NCI-H146 treated with DMSO at 0.1 percent for 48 hours (cell line): Measurements from ENCODE around the gene HIPK1.

ENCODE experiments used
- DNase-seq: peaks from one replicate; lab custom pipeline; 2025; ENCODE audit not compliant: unreplicated experiment; lab: John Stamatoyannopoulos, UW

The HIPK1 gene

DNA sequence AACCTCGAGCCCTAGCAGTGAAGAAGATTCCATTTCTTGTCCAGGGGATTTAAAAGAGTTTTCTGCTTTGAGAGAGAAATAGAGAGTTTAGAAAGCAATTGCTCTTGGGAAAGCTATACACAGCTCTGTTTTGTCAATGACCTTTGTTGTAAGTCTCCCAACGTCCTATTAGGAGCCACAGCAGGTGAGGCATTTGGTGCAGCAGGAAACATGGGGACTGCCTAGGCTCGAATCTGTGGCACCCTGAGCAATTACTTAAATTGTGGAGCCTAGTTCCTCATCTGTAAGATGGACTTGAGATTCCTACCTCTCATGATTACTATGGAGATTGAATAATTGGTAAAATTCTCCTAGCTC lies 15.8 kb upstream of the HIPK1 start:
- DNase-seq: no peak

DNA sequence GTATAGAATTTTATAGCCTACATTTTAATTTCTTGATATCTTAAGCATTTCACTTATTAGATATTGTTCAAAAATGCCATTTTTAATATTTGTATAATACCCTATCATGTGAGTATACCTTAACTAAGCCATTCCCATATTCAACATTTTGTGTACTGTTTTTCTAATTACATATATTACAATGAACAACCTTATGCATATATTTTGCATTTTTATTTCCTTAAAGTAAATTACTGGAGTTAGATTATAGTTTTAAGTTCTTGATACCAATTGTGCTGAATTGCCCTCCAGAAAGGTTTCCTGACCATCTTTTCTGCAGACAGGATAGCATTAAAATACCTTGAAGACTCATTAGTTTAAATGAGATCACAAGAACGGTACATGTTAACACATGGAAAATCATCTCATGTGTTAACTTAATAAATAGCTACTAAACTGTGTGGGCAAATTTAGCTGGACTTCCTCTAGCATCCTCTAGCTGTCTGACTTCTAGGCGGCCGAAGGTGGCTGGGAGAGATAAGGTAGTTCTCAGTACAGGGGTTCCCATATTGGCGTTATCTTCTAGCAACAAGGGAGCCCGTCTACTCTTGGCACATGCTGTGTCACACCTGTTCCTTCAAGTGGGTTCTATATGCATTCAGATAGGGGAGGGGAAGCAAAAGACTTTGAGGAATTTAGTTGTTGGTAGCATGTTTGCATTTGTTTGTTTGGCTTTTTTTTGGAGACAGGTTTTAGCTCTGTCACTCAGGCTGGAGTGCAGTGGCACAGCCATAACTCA lies 15.0 kb upstream of the HIPK1 start:
- no peak for DNase-seq

DNA sequence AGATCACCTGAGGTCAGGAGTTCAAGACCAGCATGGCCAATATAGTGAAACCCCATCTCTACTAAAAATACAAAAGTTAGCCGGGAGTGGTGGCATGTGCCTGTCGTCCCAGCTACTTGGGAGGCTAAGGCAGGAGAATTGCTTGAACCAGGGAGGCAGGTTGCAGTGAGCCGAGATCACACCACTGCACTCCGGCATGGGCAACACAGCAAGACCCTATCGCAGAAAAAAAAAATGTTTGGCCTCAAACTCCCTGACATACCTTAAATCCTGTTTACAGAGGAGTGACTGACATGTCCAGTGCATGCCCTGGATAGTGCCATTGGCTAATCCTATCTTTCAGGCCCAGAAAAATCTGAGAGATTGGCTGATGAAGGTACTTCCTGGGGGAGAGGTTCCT lies 12.2 kb upstream of the HIPK1 start:
- DNase-seq: no peak

DNA sequence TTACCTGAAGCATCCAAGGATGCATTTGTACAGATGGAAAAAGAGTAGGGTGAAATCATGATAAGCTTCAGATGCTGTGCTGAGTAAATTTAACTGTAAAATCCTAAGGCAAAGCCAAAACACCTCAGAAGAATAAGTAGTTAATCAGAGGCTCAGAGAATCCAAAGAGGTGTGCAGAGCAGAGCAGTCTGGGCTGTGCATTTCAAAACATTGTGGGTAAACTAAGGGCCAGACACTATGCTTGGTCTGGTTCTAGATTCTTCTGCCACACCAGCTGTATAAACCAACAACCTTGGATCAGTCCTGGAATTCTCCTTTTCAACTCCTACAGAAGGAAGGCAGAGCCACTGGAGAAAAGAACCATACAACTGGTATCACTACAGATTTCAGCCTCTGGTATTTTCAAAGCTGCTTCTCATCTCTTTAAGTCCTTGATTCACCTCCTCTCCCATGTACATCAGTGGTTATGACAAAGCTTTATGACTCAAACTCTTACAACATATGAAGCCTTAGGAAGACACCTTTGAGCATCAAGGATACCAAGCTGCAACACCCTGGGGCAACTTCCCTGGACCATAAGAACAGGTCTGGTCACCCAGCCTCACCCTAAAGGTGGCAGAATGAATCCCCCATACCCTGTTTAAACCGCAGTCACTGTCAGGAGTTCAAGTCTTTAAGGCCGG lies 11.6 kb upstream of the HIPK1 start:
- no peak for DNase-seq

DNA sequence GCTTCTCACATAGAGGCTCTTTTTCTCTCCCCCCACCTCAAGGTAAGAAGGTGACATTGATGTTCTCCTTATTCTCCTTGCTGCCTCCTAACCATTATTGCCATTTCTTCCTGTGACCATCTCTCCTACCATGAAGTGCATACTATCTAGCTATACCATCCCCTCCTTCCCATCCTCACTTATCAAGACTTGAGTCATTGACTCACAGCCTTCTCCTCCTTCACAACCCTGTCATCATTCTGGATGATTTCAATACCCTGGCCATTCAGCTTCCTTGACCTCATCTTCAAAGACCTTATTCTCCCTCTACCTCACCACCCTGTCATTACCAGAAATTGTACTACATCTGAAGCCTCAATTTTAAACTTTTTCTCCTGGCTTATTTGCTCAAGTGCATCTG lies 10.9 kb upstream of the HIPK1 start:
- DNase-seq: no peak

DNA sequence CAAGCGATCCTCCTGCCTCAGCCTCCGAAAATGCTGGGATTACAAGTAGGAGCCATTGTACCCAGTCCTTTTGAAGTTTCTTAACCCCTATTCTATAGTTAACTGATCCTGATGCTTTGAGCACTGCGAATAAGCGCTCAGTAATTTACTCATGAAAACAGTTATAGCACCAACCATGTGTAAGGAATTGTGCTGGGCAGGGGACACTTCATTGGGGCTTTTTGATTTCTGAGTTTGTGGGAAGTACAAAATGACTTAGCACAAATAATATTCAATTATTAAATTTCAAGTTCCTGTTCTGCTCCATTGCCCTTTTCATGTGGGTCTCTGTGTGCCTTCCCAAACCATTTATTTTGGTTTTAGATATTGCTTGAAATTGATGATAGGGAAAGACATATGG lies 6.2 kb upstream of the HIPK1 start:
- DNase-seq: no peak

DNA sequence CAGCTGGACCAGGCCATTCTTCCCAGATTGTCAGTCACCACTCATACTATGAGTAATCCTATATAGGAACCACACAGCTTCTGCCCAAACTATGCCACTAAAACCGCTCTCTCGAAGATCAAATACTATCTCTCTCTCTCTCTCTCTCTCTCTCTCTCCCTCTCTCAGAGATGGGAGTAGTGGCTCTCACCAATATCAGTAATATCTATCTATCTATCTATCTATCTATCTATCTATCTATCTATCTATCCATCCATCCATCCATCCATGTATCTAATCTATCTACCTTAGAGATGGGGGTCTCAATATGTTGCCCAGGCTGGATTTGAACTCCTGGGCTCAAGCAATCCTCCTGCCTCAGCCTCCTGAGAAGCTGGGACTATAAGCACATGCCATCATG lies 4.7 kb upstream of the HIPK1 start:
- DNase-seq: no peak

DNA sequence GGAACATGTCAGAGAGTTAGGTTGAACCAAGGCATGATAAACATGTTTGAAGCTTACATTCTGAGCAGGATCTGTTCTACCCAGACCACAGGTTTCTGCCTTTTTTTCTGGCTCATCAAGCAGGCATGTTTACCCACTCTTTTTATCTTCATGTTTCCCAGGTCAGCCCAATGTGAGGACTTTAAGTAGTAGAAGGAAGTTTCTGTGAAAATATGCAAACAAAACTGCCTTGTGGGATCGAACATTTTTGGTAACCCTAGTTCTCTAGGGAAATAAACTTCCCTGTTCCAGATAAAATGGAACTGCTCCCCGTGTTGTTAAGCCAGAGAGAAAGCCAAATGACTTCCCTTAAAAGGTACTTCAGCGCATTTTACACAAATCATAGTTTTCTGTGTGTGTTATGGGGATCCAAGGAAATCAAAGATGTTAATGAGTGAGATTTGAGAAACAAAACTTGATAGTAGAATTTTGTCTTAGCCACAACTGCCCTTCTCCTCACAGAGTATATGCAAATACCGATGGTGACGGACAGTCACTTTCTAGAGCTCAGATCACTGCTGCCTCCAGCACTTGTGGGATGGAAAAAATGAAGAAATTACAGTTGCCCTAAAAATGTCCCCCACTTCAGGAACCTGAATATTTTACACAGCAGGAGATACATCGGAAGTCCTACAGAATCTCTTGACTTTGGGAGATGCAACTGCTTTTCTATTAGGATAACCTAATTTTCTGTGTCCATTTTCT lies 765 bp upstream of the HIPK1 start:
- DNase-seq: no peak

DNA sequence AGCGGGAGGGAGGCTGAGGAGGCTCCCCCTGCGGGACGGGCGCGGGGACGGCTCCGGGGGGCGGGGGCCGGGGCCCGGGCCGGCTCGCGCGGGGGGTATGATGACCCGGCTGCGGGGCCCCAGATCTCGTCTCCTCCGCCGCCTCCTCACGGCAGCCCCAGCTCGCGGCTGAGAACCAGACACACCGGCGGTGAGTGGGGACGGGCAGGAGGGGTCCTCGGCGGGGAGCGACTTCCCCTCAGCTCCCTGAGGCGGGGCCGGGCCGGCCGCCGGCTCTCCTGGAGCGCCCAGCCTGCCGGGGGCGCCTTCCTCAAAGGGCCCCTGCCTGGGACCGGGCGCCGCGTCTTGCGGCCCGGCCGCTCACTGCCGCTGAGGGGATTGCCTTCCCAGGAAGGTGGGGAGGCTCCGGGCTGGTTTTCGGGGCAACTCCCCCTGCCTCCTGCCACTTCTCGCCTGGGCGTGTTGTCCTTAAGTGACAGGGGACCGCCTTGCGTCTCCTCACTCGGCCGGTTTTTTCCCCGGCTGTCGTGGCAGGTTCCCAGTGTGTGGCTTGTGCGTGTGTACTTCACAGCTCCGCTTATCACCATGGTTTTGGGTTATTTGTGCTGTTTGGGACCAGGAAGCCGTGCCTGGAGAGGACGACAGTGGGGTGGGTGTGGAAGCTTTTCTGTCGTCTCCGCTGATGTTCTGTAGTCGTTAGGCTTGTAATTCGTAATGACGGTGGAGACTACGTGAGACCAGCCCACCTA lies 800 bp downstream of the HIPK1 start:
- DNase-seq: no peak

DNA sequence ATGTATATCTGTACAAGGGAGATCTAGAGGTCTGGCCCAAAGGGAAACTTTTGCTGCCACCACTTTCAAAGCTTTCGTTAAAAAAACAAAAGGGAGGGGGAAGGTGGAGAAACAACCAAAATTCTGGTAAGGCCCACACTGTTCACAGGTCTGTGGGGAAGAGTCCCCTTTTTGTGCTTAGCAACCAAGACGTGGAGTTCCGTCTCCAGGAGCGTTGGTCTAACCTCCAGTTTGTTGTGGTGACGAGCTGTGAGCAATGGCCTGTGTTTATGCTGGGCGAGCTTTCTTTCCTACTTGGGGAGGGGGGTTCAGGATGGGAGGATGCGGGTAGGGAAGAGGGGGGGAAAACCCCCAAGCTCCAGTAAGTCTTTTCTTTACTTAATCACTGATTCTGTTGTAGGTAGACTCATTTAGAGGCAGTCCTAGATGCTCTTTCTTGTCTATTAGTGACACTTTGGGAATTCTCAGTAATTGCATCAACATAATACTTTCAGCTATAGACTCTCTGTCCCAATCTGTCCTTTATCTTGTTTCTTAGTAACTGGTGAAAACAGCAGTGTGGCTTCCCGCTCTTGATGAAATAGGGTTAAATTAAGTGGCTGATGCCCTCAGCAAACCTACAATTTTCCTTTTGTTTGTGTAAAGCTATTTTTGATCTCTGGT lies 1.5 kb downstream of the HIPK1 start:
- no peak for DNase-seq

DNA sequence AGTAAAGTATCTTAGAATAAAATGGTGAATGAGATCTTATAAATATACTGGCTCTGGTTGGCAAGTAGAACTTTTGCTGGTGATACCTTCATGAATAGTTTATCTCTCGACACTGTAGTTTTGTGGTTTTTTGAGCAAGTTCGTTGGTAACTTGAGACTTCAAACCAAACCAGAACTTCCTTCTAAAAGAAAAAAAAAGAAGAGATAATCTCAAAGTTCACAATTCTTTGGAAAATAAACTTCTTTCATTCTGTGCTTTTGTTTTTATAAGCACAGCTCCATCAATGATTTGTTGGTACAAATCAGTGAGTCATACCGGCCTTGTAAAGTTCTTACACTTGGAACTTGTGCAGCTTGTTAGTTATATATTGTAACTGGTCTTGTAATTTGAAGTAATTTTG lies 2.3 kb downstream of the HIPK1 start:
- no peak for DNase-seq

DNA sequence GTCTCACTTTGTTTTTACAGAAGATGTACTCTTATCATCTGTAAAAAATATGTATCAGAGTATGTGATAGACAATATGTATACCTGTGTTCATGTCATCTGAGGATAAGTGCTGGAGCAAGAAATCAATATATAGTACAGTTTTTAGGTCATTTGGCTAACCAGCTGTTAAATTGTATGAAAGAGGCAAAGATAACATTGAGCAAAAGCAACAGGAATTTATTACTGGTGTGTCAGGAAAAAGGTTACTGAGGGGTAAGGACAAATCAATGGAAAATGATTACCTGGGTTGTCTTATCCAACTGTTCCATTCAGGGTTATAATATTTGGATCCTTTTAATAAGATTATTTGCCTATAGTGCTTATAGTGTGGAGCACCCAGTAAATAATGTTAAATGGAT lies 4.9 kb downstream of the HIPK1 start:
- DNase-seq: no peak

DNA sequence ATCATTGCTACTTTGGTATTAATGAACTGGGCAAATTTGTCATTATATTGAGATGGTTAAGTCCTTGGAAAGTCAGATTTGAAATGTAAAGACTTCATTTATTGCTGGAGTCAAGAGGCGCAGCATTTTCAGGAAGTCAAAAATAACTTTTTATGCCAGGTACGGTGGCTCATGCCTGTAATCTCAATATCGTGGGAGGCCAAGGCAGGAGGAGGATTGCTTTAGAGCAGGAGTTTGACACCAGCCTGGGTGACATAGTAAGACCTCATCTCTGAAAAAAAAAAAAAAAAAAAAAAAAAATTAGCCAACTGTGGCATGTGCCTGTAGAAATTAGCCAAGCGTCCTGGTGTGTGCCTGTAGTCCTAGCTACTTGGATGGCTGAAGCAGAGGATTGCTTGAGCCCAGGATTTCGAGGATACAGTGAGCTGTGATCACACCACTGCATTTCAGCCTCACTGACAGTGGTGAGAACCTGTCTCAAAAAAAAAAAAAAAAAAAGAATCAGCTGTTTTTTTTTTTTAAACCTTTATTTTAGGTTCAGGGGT lies 5.5 kb downstream of the HIPK1 start:
- no peak for DNase-seq

DNA sequence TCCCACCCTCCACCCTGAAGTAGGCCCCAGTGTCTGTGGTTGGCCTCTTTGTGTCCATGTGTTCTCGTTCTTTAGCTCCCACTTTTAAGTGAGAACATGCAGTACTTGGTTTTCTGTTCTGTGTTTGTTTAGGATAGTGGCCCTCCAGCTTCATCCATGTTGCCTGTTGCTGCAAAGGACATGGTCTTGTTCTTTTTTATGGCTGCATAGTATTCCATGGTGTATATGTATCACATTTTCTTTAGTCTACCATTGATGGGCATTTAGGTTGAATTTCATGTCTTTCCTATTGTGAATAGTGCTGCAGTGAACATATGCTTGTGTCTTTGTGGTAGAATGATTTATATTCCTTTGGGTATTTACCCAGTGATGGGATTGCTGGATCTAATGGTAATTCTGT lies 6.1 kb downstream of the HIPK1 start:
- DNase-seq: no peak

DNA sequence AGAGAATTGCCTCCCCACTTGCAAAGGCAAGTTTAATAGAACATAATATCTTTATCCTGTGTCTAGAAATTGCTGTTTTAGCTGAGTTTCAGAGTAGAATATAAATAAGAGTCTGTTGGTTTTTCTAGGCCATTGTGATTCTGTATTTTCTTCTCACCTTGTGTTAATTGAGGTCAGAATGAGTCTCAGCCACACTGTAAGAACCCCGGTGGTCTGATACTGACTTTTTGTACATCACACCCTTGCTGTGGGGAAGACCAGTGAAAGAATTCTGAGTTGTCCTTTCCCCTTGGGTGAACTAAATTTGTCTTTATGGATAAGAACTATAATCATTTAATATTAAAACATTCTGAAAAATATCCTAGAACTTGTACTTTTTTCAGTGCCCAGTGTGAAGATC lies 6.8 kb downstream of the HIPK1 start:
- DNase-seq: no peak

DNA sequence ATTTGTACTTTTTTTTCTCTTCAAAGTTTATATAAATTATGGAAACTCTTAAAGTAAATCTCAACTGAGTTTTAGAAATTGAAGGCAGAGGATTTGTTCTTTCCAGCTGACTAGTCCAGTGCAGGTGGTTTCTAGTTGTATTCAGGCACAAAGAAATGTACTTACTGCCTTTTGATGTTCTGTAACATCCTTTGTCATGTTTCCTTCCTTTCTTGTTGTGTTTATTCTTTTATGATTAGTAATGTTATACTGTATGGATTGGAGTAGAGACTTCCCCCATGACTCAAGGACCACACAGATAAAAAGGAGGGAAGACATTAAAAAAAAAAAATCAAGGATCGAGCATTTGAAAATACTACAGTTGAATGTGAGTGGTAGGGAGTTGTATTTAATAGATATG lies 8.0 kb downstream of the HIPK1 start:
- no peak for DNase-seq

DNA sequence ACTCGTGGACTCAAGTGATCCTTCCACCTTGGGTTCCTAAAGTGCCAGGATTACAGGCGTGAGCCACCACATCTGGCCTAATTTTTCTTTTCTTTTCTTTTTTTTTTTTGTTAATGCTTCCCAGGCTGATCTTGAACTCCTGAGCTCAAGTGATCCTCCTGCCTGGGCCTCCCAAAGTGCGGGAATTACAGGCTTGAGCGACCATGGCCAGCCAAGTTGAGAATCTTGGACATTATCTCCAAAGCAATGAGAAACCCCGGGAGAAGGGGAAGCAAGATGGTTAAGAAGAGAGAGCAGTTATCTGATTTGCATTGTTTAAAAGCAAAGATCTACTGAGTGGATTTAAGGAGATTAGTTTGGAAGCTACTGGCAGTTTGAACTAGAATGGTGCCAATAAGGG lies 9.1 kb downstream of the HIPK1 start:
- DNase-seq: no peak

DNA sequence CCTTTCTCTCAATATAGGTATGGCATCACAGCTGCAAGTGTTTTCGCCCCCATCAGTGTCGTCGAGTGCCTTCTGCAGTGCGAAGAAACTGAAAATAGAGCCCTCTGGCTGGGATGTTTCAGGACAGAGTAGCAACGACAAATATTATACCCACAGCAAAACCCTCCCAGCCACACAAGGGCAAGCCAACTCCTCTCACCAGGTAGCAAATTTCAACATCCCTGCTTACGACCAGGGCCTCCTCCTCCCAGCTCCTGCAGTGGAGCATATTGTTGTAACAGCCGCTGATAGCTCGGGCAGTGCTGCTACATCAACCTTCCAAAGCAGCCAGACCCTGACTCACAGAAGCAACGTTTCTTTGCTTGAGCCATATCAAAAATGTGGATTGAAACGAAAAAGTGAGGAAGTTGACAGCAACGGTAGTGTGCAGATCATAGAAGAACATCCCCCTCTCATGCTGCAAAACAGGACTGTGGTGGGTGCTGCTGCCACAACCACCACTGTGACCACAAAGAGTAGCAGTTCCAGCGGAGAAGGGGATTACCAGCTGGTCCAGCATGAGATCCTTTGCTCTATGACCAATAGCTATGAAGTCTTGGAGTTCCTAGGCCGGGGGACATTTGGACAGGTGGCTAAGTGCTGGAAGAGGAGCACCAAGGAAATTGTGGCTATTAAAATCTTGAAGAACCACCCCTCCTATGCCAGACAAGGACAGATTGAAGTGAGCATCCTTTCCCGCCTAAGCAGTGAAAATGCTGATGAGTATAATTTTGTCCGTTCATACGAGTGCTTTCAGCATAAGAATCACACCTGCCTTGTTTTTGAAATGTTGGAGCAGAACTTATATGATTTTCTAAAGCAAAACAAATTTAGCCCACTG lies 11.5 kb downstream of the HIPK1 start:
- no peak for DNase-seq

DNA sequence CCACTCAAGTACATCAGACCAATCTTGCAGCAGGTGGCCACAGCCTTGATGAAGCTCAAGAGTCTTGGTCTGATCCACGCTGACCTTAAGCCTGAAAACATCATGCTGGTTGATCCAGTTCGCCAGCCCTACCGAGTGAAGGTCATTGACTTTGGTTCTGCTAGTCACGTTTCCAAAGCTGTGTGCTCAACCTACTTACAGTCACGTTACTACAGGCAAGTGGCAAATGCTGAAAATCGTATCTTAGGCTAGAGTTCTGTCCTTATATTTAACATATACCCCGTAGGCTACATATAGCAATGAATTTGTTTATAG lies 12.1 kb downstream of the HIPK1 start:
- DNase-seq: no peak

DNA sequence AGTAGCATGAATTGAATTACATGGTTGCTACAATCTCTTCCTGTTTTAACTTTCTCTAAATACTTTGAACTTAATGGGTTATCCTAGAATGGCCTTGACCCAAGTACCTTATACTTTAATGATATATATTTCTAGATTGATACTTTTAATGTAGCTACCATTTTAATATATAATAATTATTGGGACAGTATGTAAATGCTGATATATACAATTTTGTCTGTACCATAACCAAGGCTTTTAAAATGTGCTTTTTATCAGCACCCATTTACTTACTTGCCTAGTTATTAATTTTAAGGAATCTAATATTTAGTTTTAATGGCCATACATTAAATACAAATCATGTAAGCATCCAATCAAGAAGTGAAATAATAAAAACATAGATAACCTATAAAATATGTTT lies 13.4 kb downstream of the HIPK1 start:
- DNase-seq: no peak
